HepG2 (cell line): Measurements from ENCODE around the gene LILRB3. TPM values are rescaled to one million over a fixed set of nuclear protein-coding genes. Genes with fewer than 3 reads are reported as not detected.

Source experiments
- HOXA7 ChIP-seq: sonication (generic); formaldehyde crosslinking; IDR thresholded peaks from 2 replicates; pipeline ENCODE4 v1.8.1; 2022; ENCODE audit warnings: mild to moderate bottlenecking, missing genetic modification reagents, moderate library complexity
- MLLT10 ChIP-seq: sonication (generic); formaldehyde crosslinking; IDR thresholded peaks from 2 replicates; pipeline ENCODE4 v1.4.0; 2020; ENCODE audit warnings: missing genetic modification reagents
- ZMYM2 ChIP-seq: sonication (generic); formaldehyde crosslinking; IDR thresholded peaks from 2 replicates; pipeline ENCODE4 v1.8.0; 2022; ENCODE audit warnings: mild to moderate bottlenecking, missing genetic modification reagents
- polyA plus RNA-seq, 8 experiments: library from polyadenylated mRNA; depleted of rRNA in 3 of 8; stranded (reverse) in 7 of 8; unstranded in 1 of 8; fragments of >200 nt; fragmentation: Illumina TruSeq in 4 of 8; extraction: Trizol in 4 of 8; gene quantifications; 2 replicates each; pipeline versions ENCODE4 v1.2.1 to v1.2.3, GENCODE V29; 2011 to 2016; ENCODE audit warnings: low read depth in 4 of 8, missing spikeins in 1 of 8, mixed read lengths in 1 of 8; ENCODE audit not compliant: insufficient read depth in 1 of 8
- total RNA-seq, 5 experiments: library from RNA; depleted of rRNA; stranded (reverse); fragments of >200 nt; fragmentation: Illumina TruSeq; extraction: Trizol; gene quantifications; 2 replicates each; pipeline ENCODE4 v1.2.3, GENCODE V29; 2016; ENCODE audit warnings: low read depth in 1 of 5
- TF ChIP-seq, protein P1 (sequence below): sonication (generic); formaldehyde crosslinking; IDR thresholded peaks from 2 replicates; pipeline ENCODE4 v1.5.0; 2020; ENCODE audit warnings: mild to moderate bottlenecking, missing genetic modification reagents, borderline replicate concordance
- TF ChIP-seq, protein P2 (sequence below): sonication (generic); formaldehyde crosslinking; IDR thresholded peaks from 2 replicates; pipeline ENCODE4 v1.4.0; 2020; ENCODE audit warnings: missing genetic modification reagents, mild to moderate bottlenecking, borderline replicate concordance

The LILRB3 gene
- total and polyA plus RNA-seq, 2 of the 13 experiments (the other 11 are each of a cell fraction or from before 2014, with no cell fraction given), result 0.22 TPM; not detected in 1

GRCh38 chr19:54197121-54197520 lies 25.7 kb downstream of the LILRB3 start (continued):
- TF ChIP-seq, protein P1, sequence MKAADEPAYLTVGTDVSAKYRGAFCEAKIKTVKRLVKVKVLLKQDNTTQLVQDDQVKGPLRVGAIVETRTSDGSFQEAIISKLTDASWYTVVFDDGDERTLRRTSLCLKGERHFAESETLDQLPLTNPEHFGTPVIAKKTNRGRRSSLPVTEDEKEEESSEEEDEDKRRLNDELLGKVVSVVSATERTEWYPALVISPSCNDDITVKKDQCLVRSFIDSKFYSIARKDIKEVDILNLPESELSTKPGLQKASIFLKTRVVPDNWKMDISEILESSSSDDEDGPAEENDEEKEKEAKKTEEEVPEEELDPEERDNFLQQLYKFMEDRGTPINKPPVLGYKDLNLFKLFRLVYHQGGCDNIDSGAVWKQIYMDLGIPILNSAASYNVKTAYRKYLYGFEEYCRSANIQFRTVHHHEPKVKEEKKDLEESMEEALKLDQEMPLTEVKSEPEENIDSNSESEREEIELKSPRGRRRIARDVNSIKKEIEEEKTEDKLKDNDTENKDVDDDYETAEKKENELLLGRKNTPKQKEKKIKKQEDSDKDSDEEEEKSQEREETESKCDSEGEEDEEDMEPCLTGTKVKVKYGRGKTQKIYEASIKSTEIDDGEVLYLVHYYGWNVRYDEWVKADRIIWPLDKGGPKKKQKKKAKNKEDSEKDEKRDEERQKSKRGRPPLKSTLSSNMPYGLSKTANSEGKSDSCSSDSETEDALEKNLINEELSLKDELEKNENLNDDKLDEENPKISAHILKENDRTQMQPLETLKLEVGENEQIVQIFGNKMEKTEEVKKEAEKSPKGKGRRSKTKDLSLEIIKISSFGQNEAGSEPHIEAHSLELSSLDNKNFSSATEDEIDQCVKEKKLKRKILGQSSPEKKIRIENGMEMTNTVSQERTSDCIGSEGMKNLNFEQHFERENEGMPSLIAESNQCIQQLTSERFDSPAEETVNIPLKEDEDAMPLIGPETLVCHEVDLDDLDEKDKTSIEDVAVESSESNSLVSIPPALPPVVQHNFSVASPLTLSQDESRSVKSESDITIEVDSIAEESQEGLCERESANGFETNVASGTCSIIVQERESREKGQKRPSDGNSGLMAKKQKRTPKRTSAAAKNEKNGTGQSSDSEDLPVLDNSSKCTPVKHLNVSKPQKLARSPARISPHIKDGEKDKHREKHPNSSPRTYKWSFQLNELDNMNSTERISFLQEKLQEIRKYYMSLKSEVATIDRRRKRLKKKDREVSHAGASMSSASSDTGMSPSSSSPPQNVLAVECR (CRISPR knock-in tag), result no peak
- no peak for TF ChIP-seq ZMYM2 (CRISPR knock-in tag)
- TF ChIP-seq, protein P2, sequence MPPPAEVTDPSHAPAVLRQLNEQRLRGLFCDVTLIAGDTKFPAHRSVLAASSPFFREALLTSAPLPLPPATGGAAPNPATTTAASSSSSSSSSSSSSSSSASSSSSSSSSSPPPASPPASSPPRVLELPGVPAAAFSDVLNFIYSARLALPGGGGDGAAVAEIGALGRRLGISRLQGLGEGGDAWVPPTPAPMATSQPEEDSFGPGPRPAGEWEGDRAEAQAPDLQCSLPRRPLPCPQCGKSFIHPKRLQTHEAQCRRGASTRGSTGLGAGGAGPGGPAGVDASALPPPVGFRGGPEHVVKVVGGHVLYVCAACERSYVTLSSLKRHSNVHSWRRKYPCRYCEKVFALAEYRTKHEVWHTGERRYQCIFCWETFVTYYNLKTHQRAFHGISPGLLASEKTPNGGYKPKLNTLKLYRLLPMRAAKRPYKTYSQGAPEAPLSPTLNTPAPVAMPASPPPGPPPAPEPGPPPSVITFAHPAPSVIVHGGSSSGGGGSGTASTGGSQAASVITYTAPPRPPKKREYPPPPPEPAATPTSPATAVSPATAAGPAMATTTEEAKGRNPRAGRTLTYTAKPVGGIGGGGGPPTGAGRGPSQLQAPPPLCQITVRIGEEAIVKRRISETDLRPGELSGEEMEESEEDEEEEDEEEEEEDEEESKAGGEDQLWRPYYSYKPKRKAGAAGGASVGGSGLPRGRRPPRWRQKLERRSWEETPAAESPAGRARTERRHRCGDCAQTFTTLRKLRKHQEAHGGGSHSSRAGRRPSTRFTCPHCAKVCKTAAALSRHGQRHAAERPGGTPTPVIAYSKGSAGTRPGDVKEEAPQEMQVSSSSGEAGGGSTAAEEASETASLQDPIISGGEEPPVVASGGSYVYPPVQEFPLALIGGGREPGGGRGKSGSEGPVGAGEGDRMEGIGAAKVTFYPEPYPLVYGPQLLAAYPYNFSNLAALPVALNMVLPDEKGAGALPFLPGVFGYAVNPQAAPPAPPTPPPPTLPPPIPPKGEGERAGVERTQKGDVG (CRISPR knock-in tag), result no peak
- no peak for TF ChIP-seq MLLT10
- no peak for TF ChIP-seq HOXA7 (CRISPR knock-in tag)
